Femur (tissue), 1 donor: ENCODE measurements around the gene IGSF23.
"Not testable (repeated sequence)": the region's sequence is repeated elsewhere in the genome, so short reads cannot be mapped to it uniquely, and the experiment has no call there.

ENCODE experiments used
- DNase-seq: peaks from one replicate; pipeline ENCODE4 v3.0.0-alpha.2; 2017

IGSF23 gene

DNA sequence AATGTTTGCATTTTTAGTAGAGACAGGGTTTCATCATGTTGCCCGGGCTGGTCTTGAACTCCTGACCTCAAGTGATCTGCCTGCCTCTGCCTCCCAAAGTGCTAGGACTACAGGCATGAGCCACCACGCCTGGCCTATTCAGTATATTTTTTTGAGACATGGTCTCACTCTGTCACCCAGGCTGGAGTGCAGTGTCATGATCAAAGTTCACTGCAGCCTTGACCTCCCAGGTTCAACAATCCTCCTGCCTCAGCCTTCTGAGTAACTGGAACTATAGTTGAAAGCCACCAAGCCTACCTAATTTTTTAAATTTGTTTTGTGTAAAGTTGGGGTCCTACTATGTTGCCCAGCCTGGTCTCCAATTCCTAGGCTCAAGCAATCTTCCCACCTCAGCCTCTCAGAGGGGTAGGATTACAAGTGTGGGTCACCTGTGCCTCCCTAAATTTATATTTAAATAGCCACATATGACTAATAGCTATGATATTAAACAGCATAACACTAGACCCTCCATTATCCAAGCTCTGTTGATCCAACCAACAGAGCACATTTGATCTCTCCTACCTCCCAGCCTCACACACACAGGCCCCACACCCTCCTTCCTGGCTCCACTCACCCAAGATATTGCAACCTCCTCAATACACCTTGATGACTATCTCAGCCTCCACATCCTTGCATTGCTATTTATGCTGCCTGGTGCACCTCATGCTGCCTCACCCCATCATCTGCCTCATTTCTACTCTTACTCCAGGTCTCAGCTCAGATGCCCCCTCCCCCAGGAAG, 55.8 kb downstream of the IGSF23 start:
- no peak for DNase-seq

DNA sequence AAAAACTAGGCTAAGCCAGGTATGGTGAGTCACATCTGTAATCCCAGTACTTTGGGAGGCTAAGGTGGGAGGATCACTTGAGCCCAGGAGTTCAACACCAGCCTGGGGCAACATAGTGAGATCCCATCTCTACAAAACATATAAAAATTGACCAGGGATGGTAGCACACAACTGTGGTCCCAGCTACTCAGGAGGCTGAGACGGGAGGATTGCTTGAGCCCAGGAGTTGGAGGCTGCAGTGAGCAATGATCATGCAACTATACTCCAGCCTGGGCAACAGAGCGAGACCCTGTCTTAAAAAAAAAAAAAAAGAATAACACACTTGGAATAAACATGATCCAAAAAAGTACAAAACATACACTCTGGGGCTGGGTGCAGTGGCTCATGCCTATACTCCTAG, 56.7 kb downstream of the IGSF23 start:
- DNase-seq = not testable (repeated sequence)

DNA sequence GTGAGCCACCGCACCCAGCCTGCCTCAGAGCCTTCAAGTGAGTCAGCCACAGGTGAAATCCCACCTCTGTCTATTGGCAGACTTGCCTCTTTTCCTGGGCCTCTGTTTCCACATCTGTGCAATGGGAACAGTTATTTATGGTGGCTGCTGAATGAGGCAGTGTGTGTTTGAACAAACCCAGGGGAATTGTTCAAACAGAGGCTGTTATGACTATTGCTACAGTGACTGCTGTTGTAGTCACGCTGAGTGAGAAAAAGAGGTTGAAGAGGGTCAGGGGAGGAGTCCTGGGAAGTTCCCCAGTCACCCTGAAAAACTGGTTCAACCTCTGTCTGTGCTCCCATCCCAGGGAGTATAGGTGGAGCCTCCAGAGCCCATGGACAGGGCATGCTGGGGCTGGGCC, 58.0 kb downstream of the IGSF23 start, which contains the start of gene CEACAM19:
Gene CEACAM19, plus strand, starts transcription at position 83 of the 400 bp plus-strand sequence. CDS start 450 bp downstream, outside the sequence.
- DNase-seq = no peak

DNA sequence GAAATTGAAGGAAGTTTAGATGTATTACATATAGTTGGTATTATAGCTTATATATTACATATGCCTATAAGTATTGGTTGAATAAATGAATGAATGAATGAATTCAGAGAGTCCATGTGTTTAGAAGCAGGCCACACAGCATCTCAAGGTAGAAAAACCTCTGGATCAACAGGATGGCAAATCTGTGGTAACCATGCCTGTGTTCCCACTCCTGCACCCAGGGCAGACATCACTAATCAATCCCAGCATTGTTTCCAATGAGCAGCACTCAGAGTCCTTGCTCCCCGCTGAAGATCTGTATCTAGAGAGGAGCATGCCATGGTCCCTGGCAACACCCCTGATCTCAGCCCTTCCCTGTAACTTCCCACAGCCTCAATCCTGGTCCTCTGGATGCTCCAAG, 58.9 kb downstream of the IGSF23 start:
- no peak for DNase-seq

DNA sequence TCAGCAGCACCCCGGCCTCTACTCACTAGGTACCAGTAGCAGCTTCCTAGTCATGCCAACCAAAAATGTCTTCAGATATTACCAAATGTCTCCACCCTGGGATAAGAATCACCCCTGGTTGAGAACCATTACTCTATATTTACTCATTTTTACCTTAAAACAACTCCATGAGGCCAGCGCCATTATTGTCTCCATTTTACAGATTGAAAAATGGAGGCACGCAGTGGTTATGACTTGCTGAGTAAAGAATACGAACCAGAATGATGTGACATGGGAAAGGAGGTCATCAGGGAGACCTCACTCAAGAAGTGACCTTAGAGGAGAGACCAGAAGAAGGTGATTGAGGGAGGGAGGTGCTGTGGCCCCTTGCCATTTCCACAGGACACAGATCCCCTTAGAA, 60.1 kb downstream of the IGSF23 start:
- no peak for DNase-seq

DNA sequence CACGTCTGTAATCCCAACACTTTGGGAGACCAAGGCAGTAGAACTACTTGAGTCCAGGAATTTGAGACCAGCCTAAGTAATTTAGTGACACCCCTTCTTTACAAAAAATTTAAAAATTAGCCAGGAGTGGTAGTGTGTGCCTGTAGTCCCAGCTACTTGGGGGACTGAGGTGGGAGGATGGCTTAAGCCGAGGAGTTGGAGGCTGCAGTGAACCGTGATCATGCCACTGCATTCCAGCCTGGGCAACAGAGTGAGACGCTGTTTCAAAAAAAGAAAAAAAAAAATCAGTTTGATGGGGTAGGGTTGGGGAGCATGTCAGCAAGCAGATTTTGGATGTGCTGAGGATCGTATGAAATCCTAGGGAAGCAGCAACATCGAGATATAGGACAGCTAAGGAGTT, 62.2 kb downstream of the IGSF23 start:
- no peak for DNase-seq

DNA sequence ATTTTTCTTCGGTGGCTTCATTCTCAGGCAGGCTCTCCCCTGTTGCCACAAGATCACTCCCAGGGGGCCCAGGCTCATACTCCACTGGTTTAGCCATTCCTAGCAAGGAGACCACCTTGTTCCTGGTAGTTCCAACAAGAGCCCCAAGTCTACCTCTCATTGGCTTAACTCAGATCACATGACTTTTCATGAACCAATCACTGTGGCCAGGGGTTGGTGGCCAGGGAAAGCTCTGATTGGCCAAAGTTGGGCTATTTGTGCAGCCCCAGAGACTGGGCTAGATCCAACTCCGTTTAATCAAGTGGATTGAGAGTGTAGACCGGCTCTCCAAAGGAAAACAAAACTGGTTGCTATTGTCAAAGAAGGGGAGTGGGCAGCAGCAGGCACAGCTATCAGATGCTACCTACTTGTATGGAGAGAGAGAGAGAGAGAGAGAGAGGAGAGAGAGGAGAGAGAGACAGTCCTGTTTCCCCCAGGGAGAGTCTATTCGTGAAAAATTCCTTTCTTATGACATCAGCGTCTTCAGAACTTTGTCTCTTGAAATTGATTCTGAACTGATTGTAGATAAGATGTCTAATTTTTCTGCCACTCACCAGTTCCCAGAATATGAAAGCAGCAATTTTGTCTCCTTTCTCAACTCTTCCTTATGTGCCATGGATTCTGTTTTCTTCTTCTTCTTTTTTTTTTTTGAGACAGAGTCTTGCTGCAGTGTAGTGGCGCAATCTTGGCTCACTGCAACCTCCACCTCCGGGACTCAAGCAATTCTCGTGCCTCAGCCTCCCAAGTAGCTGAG, 63.9 kb downstream of the IGSF23 start:
- DNase-seq = no peak

DNA sequence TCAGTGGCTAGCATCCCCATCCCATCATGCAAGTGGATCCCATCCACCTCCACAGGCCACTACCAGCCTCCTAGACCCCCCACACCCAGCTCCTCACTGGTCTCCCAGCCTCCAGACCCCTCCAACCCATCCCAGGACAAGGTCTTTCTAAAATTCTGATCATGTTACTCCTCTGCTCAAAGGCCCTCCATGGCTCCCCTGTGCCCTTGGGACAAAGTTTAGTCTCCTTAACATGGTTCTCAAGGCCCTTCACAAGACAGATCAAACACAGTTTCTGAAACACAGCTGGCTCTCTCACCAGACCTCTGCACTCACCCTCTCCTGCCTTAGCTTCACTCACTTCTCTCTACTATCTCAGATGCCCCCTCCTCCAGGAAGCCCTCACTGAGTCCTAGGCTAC, 67.2 kb downstream of the IGSF23 start:
- DNase-seq = no peak

DNA sequence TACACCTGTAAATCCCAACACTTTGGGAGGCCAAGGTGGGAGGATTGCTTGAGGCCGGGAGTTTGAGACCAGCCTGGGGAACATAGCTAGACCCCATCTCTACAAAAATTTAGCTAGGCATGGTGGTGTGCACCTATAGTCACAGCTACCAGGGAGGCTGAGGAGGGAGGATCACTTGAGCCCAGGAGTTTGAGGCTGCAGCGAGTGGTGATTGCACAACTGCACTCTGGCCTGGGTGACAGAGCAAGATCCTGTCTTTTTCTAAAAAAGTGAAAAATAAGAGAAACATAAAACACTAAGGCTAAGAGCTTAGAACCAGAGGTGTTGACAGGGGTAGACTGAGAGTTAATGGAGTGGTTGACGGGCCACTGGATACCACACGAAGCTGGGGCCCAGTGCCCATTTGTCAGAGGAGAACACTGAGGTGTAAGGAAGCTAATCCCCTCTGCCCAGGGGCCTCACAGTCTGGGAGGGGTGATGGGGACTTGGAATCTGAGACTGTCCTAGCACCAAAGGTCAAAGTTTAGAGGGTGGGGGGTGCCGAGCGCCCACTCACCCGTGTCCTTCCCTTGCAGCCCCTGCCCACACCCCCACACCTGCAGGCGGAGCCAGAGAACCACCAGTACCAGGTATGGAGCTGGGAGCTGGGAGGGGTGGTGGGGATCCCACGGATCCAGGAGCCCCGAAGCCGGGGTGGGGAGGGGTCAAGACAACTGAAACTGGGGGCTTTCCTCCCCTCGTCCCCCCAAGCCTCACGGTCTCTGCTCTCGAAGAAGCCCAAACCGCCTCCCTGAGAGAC, 68.8 kb downstream of the IGSF23 start:
- DNase-seq = no peak

DNA sequence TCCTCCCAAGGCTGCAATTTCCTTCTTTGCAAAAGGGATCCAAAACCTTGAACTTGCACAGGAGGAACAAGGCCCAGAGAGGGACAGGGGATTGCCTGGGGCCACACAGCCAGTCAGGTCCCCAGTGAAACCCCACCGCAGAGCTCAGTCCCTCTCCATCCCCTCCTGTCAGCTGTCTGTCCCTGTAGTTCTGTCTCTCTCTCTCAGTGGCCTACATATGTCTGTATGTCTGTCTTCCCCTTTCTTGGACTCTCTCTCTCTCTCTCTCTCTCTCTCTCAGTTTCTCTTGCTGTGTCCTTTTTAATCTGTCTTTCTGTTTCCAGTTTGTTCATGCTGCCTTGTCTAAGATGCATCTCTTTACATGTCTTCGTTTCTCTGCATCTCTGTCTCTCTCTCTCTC, 69.4 kb downstream of the IGSF23 start:
- DNase-seq = no peak

DNA sequence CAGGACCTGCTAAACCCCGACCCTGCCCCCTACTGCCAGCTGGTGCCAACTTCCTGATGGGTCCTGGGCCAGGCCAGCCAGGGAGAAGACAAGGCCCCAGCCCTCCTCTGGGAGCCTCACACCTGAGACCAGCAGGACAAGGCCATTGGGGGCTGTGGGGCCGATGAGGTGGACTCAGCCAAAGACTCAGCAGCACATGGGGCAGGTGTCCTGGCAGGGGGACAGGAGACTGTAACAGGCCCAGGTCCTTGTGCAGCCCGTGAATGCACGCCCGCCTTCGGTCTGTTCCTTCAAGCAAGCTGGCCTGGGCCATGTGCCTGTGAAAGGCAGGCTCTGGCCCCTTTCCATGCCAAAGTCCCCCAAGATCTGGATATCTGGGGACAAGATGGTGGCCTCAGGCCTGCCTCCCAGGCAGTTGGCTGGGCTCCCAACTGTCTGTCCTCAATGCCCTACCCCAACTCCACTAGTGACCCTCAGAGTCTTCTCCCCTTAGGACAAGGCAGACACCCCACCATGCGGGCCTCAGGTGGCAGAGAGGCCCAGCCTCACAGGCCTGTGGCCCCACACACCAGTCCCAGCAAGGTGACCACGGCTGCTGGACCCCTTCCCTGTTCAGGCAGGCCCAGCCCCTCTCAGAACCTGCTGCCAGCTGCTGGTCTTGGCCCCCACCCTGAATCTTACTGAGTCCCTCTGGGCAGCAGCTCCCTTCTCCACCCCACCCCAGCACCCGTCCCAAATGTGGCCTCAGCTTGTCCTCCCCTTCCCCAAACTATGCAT, 70.3 kb downstream of the IGSF23 start:
- DNase-seq = no peak

DNA sequence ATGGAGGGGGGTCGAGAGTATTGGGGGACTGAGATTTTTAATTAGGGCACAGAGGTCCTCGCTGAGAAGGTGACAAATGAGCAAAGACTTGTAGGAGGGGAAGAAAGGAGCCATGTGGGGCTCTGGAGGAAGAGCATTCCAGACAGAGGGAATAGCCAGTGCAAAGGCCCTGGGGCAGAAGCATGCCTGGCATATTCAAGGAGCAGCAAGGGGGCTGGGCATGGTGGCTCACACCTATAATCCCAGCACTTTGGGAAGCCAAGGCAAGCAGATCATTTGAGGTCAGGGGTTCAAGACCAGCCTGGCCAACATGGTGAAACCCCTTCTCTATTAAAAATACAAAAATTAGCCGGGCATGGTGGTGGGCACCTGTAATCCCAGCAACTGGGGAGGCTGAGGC, 71.0 kb downstream of the IGSF23 start:
- DNase-seq = not testable (repeated sequence)

DNA sequence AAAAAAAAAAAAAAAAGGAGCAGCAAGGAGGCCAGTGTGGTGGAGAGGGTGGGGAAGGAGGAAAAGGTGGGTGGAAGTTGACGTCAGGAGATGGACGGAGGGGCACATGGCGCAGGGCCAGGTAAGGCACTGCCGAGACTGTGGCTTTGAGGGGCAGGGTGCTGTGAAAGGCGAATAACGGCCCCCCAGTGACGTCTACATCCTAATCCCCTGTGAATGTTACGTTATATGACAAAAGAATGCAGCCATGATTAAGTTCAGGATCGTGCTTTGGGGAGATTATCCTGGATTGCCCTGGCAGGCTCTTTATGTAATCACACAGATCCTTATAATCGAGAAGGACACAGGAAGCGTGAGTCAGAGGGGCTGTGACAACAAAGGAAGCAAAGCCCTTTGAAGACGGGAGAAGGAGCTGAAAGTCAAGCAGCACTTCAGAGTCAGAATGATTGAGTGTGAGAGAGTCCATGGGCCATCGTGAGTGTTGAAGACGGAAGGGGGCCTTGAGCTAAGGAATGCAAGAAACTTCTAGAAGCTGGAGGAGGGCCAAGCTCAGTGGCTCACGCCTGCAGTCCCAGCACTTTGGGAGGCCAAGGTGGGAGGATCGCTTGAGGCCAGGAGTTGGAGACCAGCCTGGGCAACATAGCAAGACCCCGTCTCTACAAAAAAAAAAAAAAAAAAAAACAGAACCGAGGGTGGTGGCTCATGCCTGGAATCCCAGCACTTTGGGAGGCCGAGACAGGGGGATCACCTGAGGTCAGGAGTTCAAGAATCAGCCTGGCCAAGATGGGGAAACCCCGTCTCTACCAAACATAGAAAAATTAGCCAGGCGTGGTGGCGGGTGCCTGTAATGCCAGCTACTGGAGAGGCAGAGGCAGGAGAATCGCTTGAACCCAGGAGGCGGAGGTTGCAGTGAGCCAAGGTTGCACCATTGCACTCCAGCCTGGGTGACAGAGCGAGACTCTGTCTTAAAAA, 71.8 kb downstream of the IGSF23 start:
- no peak for DNase-seq

DNA sequence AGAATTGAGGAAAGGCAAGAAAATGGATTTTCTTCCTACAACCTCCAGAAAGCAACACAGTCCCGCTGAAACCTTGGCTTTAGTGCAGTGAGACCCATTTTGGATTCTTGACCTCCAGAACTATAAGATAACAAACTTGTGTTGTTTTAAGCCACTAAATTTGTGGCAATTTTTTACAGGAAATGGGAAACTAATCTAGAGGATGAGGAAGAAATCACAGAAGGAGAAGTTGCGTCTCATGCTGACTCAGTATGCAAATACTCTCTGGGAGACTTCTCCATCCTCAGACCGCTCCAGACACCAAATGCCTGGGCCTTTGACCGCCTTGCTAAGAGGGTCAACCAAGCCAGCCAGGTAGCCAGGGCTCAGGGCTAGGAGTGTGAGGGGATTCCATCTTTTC, 72.5 kb downstream of the IGSF23 start:
- DNase-seq = no peak
